SKM-1 (cell line): Measurements from ENCODE around the gene GPN2.
"Not testable (repeated sequence)": the region's sequence is repeated elsewhere in the genome, so short reads cannot be mapped to it uniquely, and the experiment has no call there.

Source experiments
- DNase-seq: peaks from one replicate; lab custom pipeline; 2025; ENCODE audit not compliant: unreplicated experiment; lab: John Stamatoyannopoulos, UW

GPN2 gene

GRCh38 chr1:26861286-26861701 is 28.8 kb downstream of the GPN2 start:
- DNase-seq = no peak

GRCh38 chr1:26858891-26859640 is 31.0 kb downstream of the GPN2 start:
- no peak for DNase-seq

GRCh38 chr1:26858160-26858559 is 31.9 kb downstream of the GPN2 start:
- DNase-seq = no peak

GRCh38 chr1:26857473-26858060 is 32.5 kb downstream of the GPN2 start:
- DNase-seq = no peak

- DNase-seq = no peak
Observed at GRCh38 chr1:26856604-26857469, 33.2 kb downstream of the GPN2 start.

GRCh38 chr1:26856181-26856580 is 33.9 kb downstream of the GPN2 start:
- DNase-seq = no peak

- DNase-seq = no peak
Observed at GRCh38 chr1:26855636-26856035, 34.4 kb downstream of the GPN2 start.

- no peak for DNase-seq
Observed at GRCh38 chr1:26854906-26855305, 35.2 kb downstream of the GPN2 start.

GRCh38 chr1:26853600-26853999 is 36.5 kb downstream of the GPN2 start:
- DNase-seq = no peak

- no peak for DNase-seq
Observed at GRCh38 chr1:26853156-26853555, 36.9 kb downstream of the GPN2 start.

GRCh38 chr1:26852701-26853100 is 37.4 kb downstream of the GPN2 start:
- no peak for DNase-seq

GRCh38 chr1:26851106-26851684 is 38.9 kb downstream of the GPN2 start:
- no peak for DNase-seq

- DNase-seq = no peak
Observed at GRCh38 chr1:26848941-26849774, 40.9 kb downstream of the GPN2 start.

GRCh38 chr1:26848499-26848898 is 41.6 kb downstream of the GPN2 start:
- no peak for DNase-seq

GRCh38 chr1:26847826-26848225 is 42.3 kb downstream of the GPN2 start:
- not testable (repeated sequence) for DNase-seq

- DNase-seq = no peak
Observed at GRCh38 chr1:26844424-26845196, 45.5 kb downstream of the GPN2 start.

- no peak for DNase-seq
Observed at GRCh38 chr1:26839779-26840178, 50.3 kb downstream of the GPN2 start.

- no peak for DNase-seq
Observed at GRCh38 chr1:26839339-26839722, 50.8 kb downstream of the GPN2 start.

GRCh38 chr1:26838474-26839338 is 51.4 kb downstream of the GPN2 start:
- DNase-seq = no peak
